NAMALWA (cell line): ENCODE data around the gene TRHDE.

Experiments used
- DNase-seq: peaks from one replicate; pipeline ENCODE4 v3.0.0-alpha.2; 2015; ENCODE audit warnings: low spot score

Gene TRHDE

GRCh38 chr12:72444125-72444524 lies 172.0 kb downstream of the TRHDE start:
- DNase-seq: no peak

DNA sequence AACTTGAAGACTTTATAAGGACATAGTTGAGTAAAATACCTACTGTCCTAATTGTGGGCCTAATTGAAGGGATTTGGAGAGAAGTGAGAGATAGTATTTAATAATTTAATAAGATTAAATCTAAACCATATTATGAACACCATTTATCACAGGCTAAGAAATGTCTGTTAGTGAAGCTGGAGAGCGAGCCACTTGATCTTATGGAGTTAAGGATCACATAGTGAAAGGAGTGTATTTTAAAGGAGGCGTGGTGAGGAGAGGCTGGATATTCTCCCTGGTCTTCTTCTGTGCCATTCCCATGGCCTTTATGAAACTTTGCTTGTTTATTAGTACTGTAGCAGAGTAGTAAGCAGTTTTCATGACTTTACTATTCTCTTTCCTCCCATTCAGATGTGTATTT lies 172.4 kb downstream of the TRHDE start:
- no peak for DNase-seq

- no peak for DNase-seq
Observed at GRCh38 chr12:72448089-72448488, 175.9 kb downstream of the TRHDE start.

DNA sequence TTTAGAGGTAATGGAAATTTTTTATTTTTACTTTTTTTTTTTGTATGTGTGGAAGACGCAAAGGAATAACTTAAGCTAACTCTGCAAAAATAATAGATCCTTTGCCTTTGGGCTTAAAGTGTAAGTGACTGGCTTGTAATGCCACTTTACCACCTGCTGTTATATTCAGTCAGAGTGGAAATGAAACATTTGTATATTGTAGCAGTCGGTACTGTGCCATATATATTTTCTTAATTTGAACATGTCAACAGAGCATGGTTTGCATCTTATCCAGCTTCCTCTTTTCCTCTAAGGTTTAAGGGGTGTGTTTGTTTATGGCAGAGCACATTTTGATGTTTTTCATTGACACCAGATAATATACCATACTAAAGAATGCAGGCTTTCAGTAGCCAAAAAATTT lies 176.6 kb downstream of the TRHDE start:
- DNase-seq: no peak

GRCh38 chr12:72453066-72453465 lies 180.9 kb downstream of the TRHDE start:
- DNase-seq: no peak

DNA sequence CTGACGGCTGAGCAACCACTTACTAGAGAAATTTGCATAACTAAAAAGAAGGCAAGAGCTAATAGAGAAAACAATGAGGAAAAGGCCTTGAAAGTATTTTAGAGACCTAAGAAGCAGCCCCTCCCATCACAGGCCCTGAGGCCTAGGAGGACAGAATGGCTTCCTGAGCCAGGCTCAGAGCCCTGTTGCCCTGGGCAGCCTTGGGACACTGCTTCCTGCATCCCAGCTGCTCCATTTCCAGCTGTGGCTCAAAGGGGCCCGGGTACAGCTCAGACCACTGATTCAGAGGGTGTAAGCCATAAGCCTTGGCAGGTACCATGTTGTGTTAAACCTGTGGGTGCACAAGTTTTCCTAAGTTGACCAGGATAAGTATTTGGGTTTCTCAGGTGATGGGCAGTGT lies 181.4 kb downstream of the TRHDE start:
- DNase-seq: no peak

DNA sequence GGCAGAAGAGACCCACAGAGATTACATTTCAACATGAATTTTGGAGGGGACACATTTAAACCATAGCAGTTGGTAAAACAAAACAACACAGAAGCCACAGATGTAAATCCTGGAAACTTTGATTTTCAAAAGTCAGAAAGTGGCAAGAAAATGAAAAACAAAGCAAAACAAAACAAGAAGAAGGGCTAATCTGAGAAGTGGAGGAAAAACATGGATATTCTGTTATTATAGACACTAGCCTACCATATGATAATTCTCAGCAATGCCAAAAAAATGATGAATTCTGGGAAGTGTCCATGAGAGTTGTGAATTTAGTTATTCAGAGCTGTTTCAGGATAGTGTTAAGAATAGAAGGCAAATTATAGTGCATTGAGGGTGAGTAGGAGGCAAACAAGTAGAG lies 192.3 kb downstream of the TRHDE start:
- no peak for DNase-seq

- DNase-seq: no peak
Observed at GRCh38 chr12:72465155-72465554, 193.0 kb downstream of the TRHDE start.

GRCh38 chr12:72465940-72466630 lies 193.9 kb downstream of the TRHDE start:
- no peak for DNase-seq

- no peak for DNase-seq
Observed at GRCh38 chr12:72467985-72468384, 195.8 kb downstream of the TRHDE start.

GRCh38 chr12:72468505-72468904 lies 196.3 kb downstream of the TRHDE start:
- DNase-seq: no peak

GRCh38 chr12:72471806-72472205 lies 199.6 kb downstream of the TRHDE start:
- no peak for DNase-seq

DNA sequence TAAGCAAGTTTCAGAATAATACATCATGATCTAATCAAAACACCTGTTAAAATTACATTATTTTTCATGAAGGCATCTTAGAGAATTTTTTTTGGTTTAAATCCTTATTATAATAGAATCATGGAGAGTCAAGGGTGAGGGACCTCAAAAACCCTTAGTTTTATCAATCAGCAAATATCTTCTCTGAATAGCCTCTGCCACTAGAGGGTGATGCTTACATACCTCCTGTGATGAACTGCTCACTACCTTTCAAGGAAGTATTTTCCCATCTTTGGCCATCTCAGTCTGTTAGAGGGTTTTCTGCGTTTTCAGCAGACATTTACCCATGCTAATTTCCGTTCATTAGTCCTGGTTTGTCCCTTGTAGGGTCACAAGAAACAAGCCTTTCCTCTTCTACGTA lies 200.2 kb downstream of the TRHDE start:
- peak; percentile 24 for DNase-seq

- no peak for DNase-seq
Observed at GRCh38 chr12:72476301-72476700, 204.1 kb downstream of the TRHDE start.

DNA sequence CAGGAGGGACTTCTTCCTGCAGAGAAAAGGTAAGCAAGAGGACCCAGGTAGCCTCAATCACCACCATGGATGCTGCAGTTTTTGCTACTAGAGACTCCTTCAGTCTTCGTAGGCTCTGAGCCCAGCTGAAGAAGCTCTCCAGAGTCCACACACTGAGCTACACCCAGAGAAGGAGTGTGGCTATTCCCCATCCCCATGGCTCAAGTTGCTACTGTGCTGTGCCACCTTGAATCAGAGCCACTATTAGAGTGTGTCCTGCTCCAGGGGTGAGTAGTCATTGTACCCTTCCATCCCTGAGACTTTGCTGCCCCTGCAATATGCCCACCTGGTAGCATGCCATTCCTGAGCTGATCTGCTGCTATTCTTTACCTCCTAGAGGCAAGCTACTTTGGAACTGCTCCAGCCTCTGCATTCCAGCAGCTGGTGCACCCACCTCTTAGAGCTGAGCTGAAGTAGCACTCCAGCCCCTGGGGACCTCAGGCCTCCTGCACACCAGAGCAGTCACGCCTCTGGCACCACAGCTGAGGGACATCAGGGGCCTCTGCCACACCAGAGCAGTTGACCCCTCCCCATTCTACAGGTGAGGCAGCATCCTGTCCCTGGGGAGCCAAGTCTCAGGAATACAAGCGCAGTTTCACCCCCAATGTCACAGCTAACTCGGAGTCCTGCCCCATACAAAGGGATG lies 213.0 kb downstream of the TRHDE start:
- DNase-seq: no peak

GRCh38 chr12:72491426-72491825 lies 219.3 kb downstream of the TRHDE start:
- no peak for DNase-seq

DNA sequence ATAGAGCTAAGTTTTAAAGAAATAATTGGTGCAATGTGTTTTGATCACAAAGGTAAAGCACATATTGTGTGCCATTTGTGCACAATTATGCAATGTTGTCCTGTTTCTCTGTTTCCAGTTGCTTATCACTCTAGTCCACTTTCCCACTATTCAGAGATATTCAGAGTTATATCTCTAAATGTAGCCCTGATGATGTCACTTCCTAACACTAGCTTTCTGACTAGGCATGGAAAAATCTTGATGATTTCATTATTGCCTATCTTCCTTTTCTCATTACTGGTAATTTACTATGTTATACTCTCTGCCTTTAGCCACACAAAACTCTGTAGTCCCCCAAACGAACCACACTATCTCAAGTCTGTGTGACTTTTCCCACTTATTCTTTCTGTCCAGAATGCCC lies 221.2 kb downstream of the TRHDE start:
- DNase-seq: no peak

- DNase-seq: no peak
Observed at GRCh38 chr12:72498354-72498753, 226.2 kb downstream of the TRHDE start.

DNA sequence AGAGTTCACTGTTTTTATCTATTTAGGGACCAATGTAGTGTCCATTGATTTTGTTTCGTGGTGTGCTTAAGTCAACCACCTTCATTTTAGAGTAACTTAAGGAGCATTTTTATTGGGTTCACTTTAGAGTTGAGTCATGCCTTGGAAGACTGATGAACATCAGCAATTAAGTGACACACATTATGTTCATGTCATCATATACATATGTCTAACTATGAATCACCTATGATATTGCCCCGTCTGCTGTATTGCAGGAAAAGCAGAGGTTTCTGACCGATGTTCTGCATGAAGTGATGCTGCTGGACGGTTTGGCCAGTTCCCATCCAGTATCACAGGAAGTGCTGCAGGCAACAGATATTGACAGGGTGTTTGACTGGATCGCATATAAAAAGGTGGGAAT lies 227.1 kb downstream of the TRHDE start:
- no peak for DNase-seq

DNA sequence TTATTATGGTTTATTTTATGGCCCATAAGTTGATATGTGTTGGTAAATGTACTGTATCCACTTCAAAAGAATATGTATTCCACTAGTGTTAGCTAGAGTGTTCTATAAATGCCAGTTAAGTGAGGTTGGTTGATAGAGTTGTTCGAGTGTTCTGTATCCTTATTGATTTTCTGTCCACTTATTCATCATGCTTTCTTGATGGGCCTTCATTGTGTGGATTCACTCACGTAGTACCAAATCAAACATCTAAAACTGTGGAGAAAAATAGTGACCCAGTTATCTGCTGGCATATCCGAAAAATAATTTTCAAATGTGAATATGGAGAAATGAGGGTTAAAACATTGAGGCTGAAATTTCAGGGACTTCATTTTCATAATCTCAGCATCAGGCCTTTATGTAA lies 230.4 kb downstream of the TRHDE start:
- DNase-seq: no peak

GRCh38 chr12:72505227-72505626 lies 233.1 kb downstream of the TRHDE start:
- no peak for DNase-seq

DNA sequence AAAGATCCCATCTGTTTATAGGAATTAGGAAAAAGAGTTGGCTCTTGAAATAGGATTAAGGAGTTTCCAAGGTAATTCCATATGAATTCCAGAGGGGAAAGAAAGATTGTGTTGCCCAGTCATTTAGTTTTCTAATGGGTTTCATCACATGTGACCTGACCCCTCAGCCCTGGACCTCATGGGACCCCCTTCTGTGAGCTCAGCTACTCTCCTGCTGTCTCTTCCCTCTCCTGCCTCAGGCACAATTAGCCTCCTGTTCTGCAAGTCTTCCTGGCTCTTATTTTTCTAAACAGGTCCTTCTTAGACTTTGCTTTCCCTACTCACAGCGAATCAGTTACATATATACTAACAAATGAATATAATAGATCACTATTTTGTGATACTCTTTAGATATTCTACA lies 237.7 kb downstream of the TRHDE start:
- DNase-seq: no peak

DNA sequence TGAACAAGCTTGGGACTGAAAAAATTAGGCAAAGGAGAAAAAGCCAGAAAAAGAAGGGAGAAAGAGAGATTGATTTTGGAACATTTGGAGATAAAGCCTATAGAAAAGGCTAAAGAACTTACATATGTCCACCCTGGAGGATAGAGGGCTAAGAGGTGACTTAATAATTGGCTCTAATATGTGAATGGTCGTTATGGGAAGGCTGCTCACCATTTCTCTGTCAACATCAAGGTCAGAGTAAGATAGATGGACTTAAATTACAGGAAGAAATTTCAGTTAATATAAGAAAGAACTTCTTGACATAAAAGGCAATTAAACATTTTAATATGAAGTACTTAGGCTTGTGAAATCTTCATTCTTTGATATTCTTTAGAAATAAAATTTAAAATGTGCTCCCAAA lies 238.6 kb downstream of the TRHDE start:
- no peak for DNase-seq

DNA sequence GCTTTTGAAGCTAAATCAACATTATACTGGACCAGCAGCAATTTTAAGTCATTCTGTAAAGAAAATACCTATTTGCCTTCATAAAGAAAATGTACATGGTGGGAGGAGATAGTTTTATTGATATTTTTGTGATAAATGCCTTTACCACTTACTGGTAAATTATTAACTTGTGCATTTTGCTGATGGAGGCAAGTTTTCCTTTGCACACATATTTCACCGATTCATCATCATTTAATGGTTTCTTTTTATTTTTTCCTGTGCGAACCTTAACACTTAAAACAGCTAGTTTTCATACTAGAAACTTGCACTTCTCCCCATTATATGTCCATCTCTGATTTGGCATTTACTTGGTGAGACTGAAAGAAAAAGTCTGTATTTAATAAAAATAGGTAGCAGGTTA lies 239.3 kb downstream of the TRHDE start:
- no peak for DNase-seq
